Inflammatory macrophage treated with lipopolysaccharide for 1 hour (primary cell): Measurements from ENCODE around the gene FAM47E.
"Not testable (repeated sequence)": the region's sequence is repeated elsewhere in the genome, so short reads cannot be mapped to it uniquely, and the experiment has no call there.

ENCODE experiments used
- DNase-seq, 2 donors: peaks; one replicate each; pipeline ENCODE4 v3.0.0-alpha.2; 2020 to 2022

FAM47E gene

GRCh38 chr4:76232681-76233080 is 18.8 kb upstream of the FAM47E start:
- DNase-seq = no peak

- DNase-seq = no peak
These were observed 18.4 kb upstream of the FAM47E start for GRCh38 chr4:76233083-76233482.

GRCh38 chr4:76233529-76233928 is 18.0 kb upstream of the FAM47E start:
- DNase-seq = no peak

GRCh38 chr4:76233967-76234678 is 17.4 kb upstream of the FAM47E start:
- no peak for DNase-seq

- no peak for DNase-seq
These were observed 16.9 kb upstream of the FAM47E start for GRCh38 chr4:76234679-76235044.

DNA sequence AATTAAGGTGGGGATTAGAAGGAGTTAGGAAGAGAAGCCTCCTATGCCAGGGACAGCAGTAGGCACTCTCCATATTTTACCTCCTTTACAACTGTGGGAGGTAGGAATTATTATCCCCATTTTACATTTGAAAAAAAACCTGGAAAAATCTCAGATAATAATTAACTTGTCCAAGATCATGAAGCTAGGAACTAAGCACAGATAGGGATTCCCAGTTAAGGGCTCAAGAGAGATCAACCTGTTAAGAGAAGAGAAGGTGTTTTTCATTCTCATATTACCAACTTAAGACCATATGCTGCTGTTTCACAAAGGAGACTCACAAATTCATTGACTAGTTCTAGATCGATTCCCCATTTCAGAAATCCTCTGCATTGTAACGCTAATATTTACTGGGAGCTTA is 16.1 kb upstream of the FAM47E start:
- no peak for DNase-seq

- no peak for DNase-seq
These were observed 15.6 kb upstream of the FAM47E start for GRCh38 chr4:76235915-76236314.

DNA sequence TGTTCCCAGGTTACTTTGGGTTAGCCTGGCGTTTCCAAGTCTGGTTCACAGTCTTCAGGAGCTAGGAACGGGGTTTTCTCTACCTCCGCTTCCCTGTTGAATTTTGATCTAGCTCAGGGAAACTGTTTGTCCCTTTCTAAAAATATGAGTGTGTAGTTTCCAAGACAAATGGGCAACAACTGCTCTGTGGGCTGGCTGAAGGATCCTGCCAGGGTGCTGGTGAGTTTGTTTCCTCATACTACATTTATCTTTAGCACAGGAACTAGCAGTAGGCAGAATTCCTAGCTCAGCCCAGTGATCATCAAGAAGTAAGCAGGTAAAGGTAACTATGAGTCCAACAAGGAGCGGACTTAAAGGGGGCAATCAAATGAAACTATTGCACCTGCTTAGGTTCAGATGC is 13.3 kb upstream of the FAM47E start:
- no peak for DNase-seq

DNA sequence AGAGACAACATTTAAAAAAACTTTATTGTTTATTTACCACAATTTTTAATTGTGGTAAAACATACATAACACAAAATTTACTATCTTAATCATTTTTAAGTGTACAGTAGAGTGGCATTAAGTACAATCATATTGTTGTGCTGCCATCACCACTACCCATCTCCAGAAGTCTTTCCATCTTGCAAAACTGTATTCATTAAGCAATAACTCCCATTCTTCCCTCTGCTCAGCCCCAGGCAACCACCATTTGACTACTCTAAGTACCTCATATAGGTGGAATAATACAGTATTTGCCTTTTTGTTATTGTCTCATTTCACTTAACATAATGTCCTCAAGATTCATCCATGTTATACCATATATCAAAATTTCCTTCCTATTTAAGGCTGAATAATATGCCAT is 12.8 kb upstream of the FAM47E start:
- DNase-seq = no peak

GRCh38 chr4:76240236-76240635 is 11.3 kb upstream of the FAM47E start:
- no peak for DNase-seq

GRCh38 chr4:76243877-76244276 is 7.6 kb upstream of the FAM47E start:
- not testable (repeated sequence) for DNase-seq

GRCh38 chr4:76246025-76246424 is 5.5 kb upstream of the FAM47E start:
- no peak for DNase-seq

DNA sequence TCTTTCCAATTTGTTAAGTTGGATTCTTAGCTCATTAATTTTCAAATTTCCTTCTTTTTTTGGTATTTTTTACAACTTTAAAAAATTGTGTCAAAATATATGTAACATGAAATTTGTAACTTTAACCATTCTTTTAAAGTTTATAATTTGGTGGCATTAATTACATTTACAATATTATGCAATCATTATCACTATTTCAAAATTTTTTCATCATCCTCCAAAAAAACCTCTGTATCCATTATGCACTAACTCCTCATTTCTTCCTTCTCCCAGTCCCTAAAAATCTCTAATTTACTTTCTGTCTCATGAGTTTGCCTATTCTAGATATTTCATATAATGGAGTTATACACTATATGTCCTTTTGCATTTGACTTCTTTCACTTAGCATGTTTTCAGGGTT is 4.7 kb upstream of the FAM47E start:
- DNase-seq = no peak

GRCh38 chr4:76250962-76251361 is 559 bp upstream of the FAM47E start:
- DNase-seq = no peak

GRCh38 chr4:76252271-76252653 is 741 bp downstream of the FAM47E start:
- no peak for DNase-seq

- no peak for DNase-seq
These were observed 2.0 kb downstream of the FAM47E start for GRCh38 chr4:76253511-76253910.

DNA sequence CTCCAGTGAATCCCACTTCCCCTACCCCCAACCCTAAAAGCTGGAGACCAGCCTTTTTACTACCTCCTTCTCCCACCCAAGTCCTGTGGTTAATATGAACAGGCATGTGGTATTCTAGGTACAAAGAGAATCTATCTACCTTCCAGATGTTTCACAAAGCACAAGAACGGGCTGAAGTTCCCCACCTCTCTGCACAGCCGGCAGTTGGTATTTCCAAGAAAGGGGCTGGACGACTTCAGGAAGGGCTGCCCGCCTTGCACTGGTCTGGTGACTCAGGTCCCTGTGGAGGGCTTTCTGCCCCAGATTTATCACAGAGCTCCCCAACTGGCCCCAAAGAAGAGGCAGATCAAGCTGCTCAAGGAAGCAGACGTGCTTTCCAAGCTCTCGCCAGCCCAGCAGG is 4.5 kb downstream of the FAM47E start:
- no peak for DNase-seq

DNA sequence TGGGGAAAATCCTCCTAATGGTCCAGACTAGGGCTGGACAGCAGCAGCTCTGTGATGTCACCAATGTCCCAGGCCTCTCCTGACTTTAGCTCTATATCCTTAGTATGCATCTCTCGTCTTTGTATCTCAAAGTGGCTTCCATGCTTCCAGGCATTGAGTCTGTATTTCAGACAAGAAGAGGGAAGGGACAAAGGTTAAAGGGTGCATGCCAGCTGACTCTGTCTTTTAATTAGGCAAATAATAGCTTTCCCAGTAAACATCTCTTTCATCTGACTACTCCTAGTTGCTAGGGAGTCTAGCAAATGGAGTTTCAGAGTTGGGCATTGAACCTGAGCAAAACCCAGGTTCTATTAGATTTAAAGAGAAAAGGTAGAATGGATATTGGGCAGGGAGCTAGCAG is 5.4 kb downstream of the FAM47E start:
- DNase-seq = no peak

GRCh38 chr4:76257824-76258223 is 6.3 kb downstream of the FAM47E start:
- no peak for DNase-seq

DNA sequence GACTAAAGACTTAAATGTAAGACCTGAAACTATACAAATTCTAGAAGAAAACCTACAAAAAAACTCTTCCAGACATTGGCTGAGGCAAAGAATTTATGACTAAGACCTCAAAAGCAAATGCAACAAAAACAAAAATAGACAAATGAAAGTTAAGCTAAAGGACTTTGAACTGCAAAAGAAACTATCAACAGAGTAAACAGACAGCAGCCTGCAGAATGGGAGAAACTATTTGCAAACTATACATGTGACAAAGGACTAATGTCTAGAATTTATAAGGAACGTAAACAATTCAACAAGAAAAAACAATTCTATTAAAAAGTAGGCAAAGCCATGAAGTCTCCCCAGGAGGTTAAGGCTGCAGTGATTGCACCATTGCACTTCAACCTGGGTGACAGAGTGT is 9.1 kb downstream of the FAM47E start:
- DNase-seq = no peak

DNA sequence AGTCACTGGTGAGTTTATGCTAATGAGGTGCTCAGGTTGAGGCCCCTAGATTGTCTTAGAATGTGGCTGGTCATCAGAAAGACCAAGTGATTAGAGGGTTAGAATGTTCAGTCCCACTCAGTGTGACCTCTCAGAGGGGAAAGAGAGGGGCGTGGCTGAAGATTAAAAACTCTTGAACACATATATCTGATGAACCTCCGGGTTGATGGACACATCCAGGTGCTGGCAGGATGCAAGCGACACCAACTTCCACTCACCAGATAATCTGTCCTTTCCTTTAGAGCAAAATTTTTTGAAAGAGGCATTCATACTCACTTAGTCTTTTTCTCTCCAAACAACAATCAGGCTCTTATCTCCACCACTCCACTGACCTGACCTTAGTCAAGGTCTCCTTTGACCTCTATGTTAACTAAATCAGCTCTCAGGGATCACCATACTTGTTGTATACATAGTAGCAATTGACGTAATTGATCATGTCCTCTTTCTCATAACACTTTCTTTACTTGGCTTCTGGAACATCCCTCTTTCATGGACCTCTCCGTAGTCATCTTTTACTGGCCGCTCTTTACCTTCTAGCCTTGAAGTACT is 14.2 kb downstream of the FAM47E start:
- DNase-seq = no peak

- no peak for DNase-seq
These were observed 15.1 kb downstream of the FAM47E start for GRCh38 chr4:76266627-76267026.

DNA sequence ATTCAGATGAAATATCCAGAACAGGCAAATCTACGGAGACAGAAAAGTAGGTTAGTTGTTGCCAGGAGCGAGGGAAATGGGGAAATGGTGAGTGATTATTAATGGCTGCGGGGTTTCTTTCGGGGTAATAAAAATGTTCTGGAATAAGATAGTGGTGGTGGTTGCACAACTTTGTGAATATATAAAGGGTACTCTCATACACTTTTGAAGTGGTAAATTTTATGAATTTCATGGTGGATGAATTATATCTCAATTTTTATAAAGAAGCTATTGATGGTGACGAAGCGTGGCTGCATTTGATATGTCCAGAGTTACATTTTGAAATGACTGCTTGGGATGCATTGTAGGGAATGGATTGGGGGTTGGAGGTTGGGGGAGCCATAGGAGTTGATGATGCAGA is 16.3 kb downstream of the FAM47E start:
- no peak for DNase-seq

DNA sequence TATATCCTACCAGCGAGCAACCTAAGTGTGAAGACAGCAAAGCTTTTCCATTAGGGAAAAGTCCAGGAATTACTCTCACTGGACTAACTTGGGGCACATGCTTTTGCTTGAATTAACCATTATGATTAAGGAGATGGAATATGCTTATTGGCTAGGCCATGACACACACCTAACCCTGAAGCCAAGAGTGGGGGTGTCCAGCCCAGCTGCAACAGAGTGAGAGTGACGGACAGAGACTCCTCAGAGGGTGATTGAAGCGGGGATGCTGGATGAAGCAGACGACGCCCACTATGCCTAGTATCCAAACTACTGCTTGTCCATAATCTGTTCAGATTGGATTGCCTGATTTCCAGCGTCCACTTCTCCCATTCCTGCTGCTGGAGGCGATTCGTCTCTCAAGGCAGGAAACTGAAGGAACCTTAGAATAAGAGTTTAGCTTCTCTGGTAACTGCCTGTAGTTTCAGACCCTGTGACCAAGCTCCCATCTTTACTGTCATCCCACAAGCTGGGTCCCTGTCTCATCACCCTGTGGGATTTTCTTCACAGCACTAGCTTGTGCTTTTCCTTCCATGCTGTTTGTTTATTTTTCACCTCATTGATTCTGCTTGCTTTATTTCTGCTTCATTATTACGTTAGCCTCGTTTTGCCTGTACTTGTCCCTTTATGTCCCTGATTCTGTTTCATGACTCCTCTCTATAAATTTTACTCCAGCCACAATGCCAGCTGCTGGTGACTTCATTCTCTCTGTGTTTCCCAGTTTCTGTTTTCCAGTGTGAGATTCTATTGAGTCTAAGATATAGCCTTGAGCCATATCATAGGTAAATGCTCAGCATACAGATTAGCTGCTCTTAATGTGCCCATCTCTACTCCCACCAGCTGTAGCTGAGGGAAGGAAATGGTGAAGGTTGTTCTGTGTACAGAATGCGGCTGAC is 19.0 kb downstream of the FAM47E start:
- no peak for DNase-seq
